ENCODE data around the gene FAM228A.

FAM228A gene

GRCh38 chr2:24169023-24169422 is 5.8 kb upstream of the FAM228A start:
- no peak overlapping the region for H3K4me3 ChIP-seq (replicated peaks; ENCODE audit: insufficient read depth, low read length)
- no peak for DNase-seq (ENCODE audit: low read depth in 1 of 2, low spot score in 1 of 2)
- no peak for TF ChIP-seq REST (IDR thresholded peaks at IDR 0.05; ENCODE audit: insufficient replicate concordance, low read depth)
- no peak for TF ChIP-seq CTCF (IDR thresholded peaks at IDR 0.05; ENCODE audit: insufficient read depth, low read length)
- no peak for TF ChIP-seq POLR2AphosphoS5 (IDR thresholded peaks at IDR 0.05; ENCODE audit: low read depth)
- TF ChIP-seq GABPA (IDR thresholded peaks at IDR 0.05; ENCODE audit: low read depth), result no peak
- no peak for TF ChIP-seq SPI1 (IDR thresholded peaks at IDR 0.05; ENCODE audit: borderline replicate concordance, low read depth)
- H3K27ac ChIP-seq (replicated peaks), result no peak overlapping the region
- H3K27me3 ChIP-seq (ENCODE audit: insufficient read depth, poor library complexity, severe bottlenecking), result no peaks in the 10 kb centered on the region

- TF ChIP-seq POLR2AphosphoS5 (IDR thresholded peaks at IDR 0.05; ENCODE audit: low read depth), result no peak
- no peak for TF ChIP-seq GABPA (IDR thresholded peaks at IDR 0.05; ENCODE audit: low read depth)
- TF ChIP-seq REST (IDR thresholded peaks at IDR 0.05; ENCODE audit: insufficient replicate concordance, low read depth), result no peak
- TF ChIP-seq SPI1 (IDR thresholded peaks at IDR 0.05; ENCODE audit: borderline replicate concordance, low read depth), result no peak
- TF ChIP-seq CTCF (IDR thresholded peaks at IDR 0.05; ENCODE audit: insufficient read depth, low read length), result no peak
- H3K4me3 ChIP-seq (replicated peaks; ENCODE audit: insufficient read depth, low read length), result no peak overlapping the region
- H3K27ac ChIP-seq (replicated peaks), result no peak overlapping the region
- no peak for DNase-seq (ENCODE audit: low read depth in 1 of 2, low spot score in 1 of 2)
- no peaks in the 10 kb centered on the region for H3K27me3 ChIP-seq (ENCODE audit: insufficient read depth, poor library complexity, severe bottlenecking)
Observed at GRCh38 chr2:24175631-24176187, 856 bp downstream of the FAM228A start.

- no peak for DNase-seq (ENCODE audit: low read depth in 1 of 2, low spot score in 1 of 2)
- Histone ChIP-seq H3K27ac (replicated peaks) (no peak overlapping the region), H3K27me3 (ENCODE audit: insufficient read depth, poor library complexity, severe bottlenecking) (no peaks in the 10 kb centered on the region), H3K4me3 (replicated peaks; ENCODE audit: insufficient read depth, low read length) (no peak overlapping the region)
- TF ChIP-seq CTCF (IDR thresholded peaks at IDR 0.05; ENCODE audit: insufficient read depth, low read length) (no peak), POLR2AphosphoS5 (IDR thresholded peaks at IDR 0.05; ENCODE audit: low read depth) (no peak), SPI1 (IDR thresholded peaks at IDR 0.05; ENCODE audit: borderline replicate concordance, low read depth) (no peak), GABPA (IDR thresholded peaks at IDR 0.05; ENCODE audit: low read depth) (no peak), REST (IDR thresholded peaks at IDR 0.05; ENCODE audit: insufficient replicate concordance, low read depth) (no peak)
Observed at GRCh38 chr2:24176326-24176725, 1.5 kb downstream of the FAM228A start.

Measured in HL-60 (cell line).